Neural progenitor cell (in vitro differentiated cells): ENCODE measurements around the gene PLEKHG2. TPM values are rescaled to one million over a fixed set of nuclear protein-coding genes. Genes with fewer than 3 reads are reported as not detected.

ENCODE experiments used
- DNase-seq: peaks from one replicate; pipeline ENCODE4 v3.0.0-alpha.2; 2016; ENCODE audit warnings: low spot score
- H2AFZ ChIP-seq: fragments of 200-600 bp; sonication (generic); replicated peaks from 2 replicates; pipeline ENCODE4 v1.6.1; 2016; ENCODE audit warnings: antibody characterized with exemption
- H3F3A ChIP-seq: fragments of 200-600 bp; sonication (generic); 2 replicates; pipeline ENCODE4 v1.6.1; 2016; ENCODE audit warnings: antibody characterized with exemption, low read depth
- H3K27ac ChIP-seq: fragments of 200-600 bp; sonication (generic); 2 replicates; pipeline ENCODE4 v1.5.1; 2016; ENCODE audit warnings: mild to moderate bottlenecking
- H3K27me3 ChIP-seq: fragments of 200-600 bp; sonication (generic); 2 replicates; pipeline ENCODE4 v1.6.1; 2016; ENCODE audit warnings: mild to moderate bottlenecking, moderate library complexity
- H3K36me3 ChIP-seq: fragments of 200-600 bp; sonication (generic); 2 replicates; pipeline ENCODE4 v1.5.1; 2016
- H3K4me1 ChIP-seq: fragments of 200-600 bp; sonication (generic); 2 replicates; pipeline ENCODE4 v1.6.1; 2016; ENCODE audit warnings: mixed run types
- H3K4me2 ChIP-seq: fragments of 200-600 bp; sonication (generic); 2 replicates; pipeline ENCODE4 v1.6.1; 2016
- H3K4me3 ChIP-seq: fragments of 200-600 bp; sonication (generic); 2 replicates; pipeline ENCODE4 v1.5.1; 2016
- H3K79me2 ChIP-seq: fragments of 200-600 bp; sonication (generic); 2 replicates; pipeline ENCODE4 v1.6.1; 2016; ENCODE audit warnings: low read depth
- H3K9ac ChIP-seq: fragments of 200-600 bp; sonication (generic); 2 replicates; pipeline ENCODE4 v1.6.1; 2016
- H3K9me3 ChIP-seq: fragments of 200-600 bp; sonication (generic); 2 replicates; pipeline ENCODE4 v1.5.1; 2016; ENCODE audit warnings: low read depth
- H4K20me1 ChIP-seq: fragments of 200-600 bp; sonication (generic); 2 replicates; pipeline ENCODE4 v1.6.1; 2016; ENCODE audit warnings: low read depth
- H3K27ac Mint-ChIP-seq: 3 replicates; pipeline ENCODE4 v1.8.0; 2021; ENCODE audit warnings: mixed read lengths
- H3K27me3 Mint-ChIP-seq: 2 replicates; pipeline ENCODE4 v1.8.0; 2022; ENCODE audit warnings: low read depth, mild to moderate bottlenecking, inconsistent platforms, moderate library complexity, mixed read lengths; ENCODE audit not compliant: insufficient read depth
- H3K36me3 Mint-ChIP-seq: 3 replicates; pipeline ENCODE4 v1.8.0; 2021; ENCODE audit warnings: mixed read lengths
- H3K4me1 Mint-ChIP-seq: 3 replicates; pipeline ENCODE4 v1.8.0; 2021; ENCODE audit warnings: mixed read lengths
- H3K4me3 Mint-ChIP-seq: 3 replicates; pipeline ENCODE4 v1.8.0; 2021; ENCODE audit warnings: mild to moderate bottlenecking, moderate library complexity, mixed read lengths
- H3K9me3 Mint-ChIP-seq: 3 replicates; pipeline ENCODE4 v1.8.0; 2020; ENCODE audit warnings: mixed read lengths
- CTCF ChIP-seq: fragments of 200-600 bp; sonication (generic); IDR thresholded peaks from 2 replicates; pipeline ENCODE4 v1.5.1; 2017; ENCODE audit warnings: antibody characterized with exemption, mild to moderate bottlenecking
- EZH2 ChIP-seq: fragments of 200-600 bp; sonication (generic); IDR thresholded peaks from 2 replicates; pipeline ENCODE4 v1.6.1; 2017; ENCODE audit warnings: antibody characterized with exemption, mild to moderate bottlenecking, moderate library complexity
- EZH2phosphoT487 ChIP-seq: fragments of 200-600 bp; sonication (generic); IDR thresholded peaks from 2 replicates; pipeline ENCODE4 v1.6.1; 2017; ENCODE audit warnings: antibody characterized with exemption
- total RNA-seq: library from RNA; depleted of rRNA; stranded (reverse); fragments of >200 nt; gene quantifications from 2 replicates; pipeline ENCODE4 v1.2.3, GENCODE V29; 2015; ENCODE audit warnings: low replicate concordance

The PLEKHG2 gene
- total RNA-seq, 1 donor from 2014 or later: 10.7 TPM

GRCh38 chr19:39410017-39410830 lies 2.2 kb upstream of the PLEKHG2 start:
- peaks cover 29% of the 10 kb centered on the region for H3K27me3 ChIP-seq
- Mint-ChIP-seq H3K4me3 (peak overlapping the region; percentile 99), H3K4me1 (peaks cover 44% of the 10 kb centered on the region), H3K9me3 (peaks cover 4% of the 10 kb centered on the region), H3K36me3 (peaks cover 8% of the 10 kb centered on the region), H3K27me3 (peaks cover 28% of the 10 kb centered on the region), H3K27ac (peak overlapping the region; percentile 99)
- H3K4me1 ChIP-seq: peaks cover 26% of the 10 kb centered on the region
- peak overlapping the region; percentile 67 for H3K4me3 ChIP-seq
- H3K27ac ChIP-seq: no peak overlapping the region
- no peak for TF ChIP-seq EZH2
- no peak for TF ChIP-seq CTCF
- no peak for TF ChIP-seq EZH2phosphoT487
- H3K4me2 ChIP-seq: peak overlapping the region; percentile 87
- H3K9ac ChIP-seq: no peak overlapping the region
- H3K79me2 ChIP-seq: peaks cover 23% of the 10 kb centered on the region
- H3K9me3 ChIP-seq: no peaks in the 10 kb centered on the region
- peak overlapping the region; percentile 30 for H2AFZ ChIP-seq
- H3F3A ChIP-seq: peaks cover 52% of the 10 kb centered on the region
- peak; percentile 68 for DNase-seq
- H3K36me3 ChIP-seq: no peaks in the 10 kb centered on the region
- peaks cover 22% of the 10 kb centered on the region for H4K20me1 ChIP-seq

DNA sequence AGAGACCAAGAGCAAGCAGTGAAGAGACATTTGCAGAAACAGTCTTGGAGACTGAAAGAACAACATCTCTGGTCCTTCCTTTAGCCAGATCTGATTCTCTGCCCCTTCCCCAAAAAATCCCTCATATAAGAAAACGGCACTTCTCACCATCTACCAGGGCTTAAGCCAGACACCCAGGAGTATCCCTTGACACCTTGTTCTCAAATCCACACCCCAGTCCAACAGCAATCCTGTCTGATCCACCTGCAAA lies 1.7 kb upstream of the PLEKHG2 start:
- H2AFZ ChIP-seq: no peak overlapping the region
- peaks cover 28% of the 10 kb centered on the region for H3K79me2 ChIP-seq
- H3K36me3 ChIP-seq: no peaks in the 10 kb centered on the region
- peaks cover 47% of the 10 kb centered on the region for H3F3A ChIP-seq
- Mint-ChIP-seq H3K4me3 (peak overlapping the region; percentile 99), H3K27ac (peak overlapping the region; percentile 99), H3K27me3 (peaks cover 28% of the 10 kb centered on the region), H3K4me1 (peaks cover 47% of the 10 kb centered on the region), H3K36me3 (peaks cover 10% of the 10 kb centered on the region), H3K9me3 (peaks cover 4% of the 10 kb centered on the region)
- peak overlapping the region; percentile 67 for H3K4me3 ChIP-seq
- peaks cover 24% of the 10 kb centered on the region for H3K27me3 ChIP-seq
- H3K9me3 ChIP-seq: no peaks in the 10 kb centered on the region
- peaks cover 27% of the 10 kb centered on the region for H3K4me1 ChIP-seq
- H4K20me1 ChIP-seq: peaks cover 27% of the 10 kb centered on the region
- TF ChIP-seq EZH2phosphoT487 (no peak), EZH2 (no peak)
- no peak overlapping the region for H3K27ac ChIP-seq
- no peak overlapping the region for H3K9ac ChIP-seq
- no peak for DNase-seq
- H3K4me2 ChIP-seq: peak overlapping the region; percentile 87

DNA sequence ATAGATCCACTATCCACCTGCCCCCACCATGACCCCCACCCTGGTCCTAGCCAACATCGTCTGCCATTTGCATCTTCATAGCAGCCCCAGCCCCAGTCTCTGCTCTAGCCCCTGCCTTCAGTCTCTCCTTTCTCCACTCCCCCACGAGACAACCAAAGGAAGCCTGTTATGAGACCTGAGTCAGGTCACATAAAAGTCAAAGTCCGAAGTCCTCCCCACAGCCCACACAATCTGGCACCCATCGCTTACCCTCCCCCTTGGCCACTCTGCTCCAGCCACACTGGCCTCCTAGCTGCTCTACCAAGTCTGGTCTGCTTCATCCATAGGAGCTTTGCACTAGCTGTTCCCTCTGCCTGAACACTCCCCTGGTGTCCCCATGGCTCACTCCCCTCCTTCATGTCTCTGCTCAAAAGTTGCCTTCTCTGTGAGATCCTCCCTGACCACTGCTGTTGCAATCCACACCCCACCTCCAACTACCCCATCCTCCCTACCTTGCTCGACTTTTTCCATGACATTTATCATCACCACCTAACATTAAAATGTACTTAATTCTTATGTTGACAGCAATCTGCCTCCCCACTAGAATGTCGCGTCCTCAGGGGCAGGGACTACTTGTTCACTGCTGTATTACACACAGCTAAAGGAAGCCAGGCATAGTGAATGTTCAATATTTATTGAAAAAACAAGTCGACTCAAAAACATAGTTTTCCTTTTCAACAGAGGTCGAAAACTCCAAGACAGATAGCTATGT lies 1.2 kb upstream of the PLEKHG2 start:
- H3F3A ChIP-seq: peaks cover 42% of the 10 kb centered on the region
- peak overlapping the region; percentile 40 for H3K4me2 ChIP-seq
- no peak overlapping the region for H2AFZ ChIP-seq
- Mint-ChIP-seq H3K27ac (peak overlapping the region; percentile 99), H3K9me3 (peaks cover 4% of the 10 kb centered on the region), H3K4me1 (peaks cover 47% of the 10 kb centered on the region), H3K4me3 (peak overlapping the region; percentile 99), H3K36me3 (peaks cover 10% of the 10 kb centered on the region), H3K27me3 (peaks cover 28% of the 10 kb centered on the region)
- peaks cover 32% of the 10 kb centered on the region for H4K20me1 ChIP-seq
- no peak overlapping the region for H3K27ac ChIP-seq
- H3K9me3 ChIP-seq: no peaks in the 10 kb centered on the region
- peaks cover 33% of the 10 kb centered on the region for H3K79me2 ChIP-seq
- no peaks in the 10 kb centered on the region for H3K36me3 ChIP-seq
- H3K4me1 ChIP-seq: peaks cover 23% of the 10 kb centered on the region
- DNase-seq: no peak
- peaks cover 22% of the 10 kb centered on the region for H3K27me3 ChIP-seq
- TF ChIP-seq CTCF: no peak
- no peak for TF ChIP-seq EZH2phosphoT487
- no peak for TF ChIP-seq EZH2
- H3K4me3 ChIP-seq: peak overlapping the region; percentile 57
- H3K9ac ChIP-seq: no peak overlapping the region

- TF ChIP-seq EZH2phosphoT487 (no peak), CTCF (peak; percentile 98)
- no peak overlapping the region for H2AFZ ChIP-seq
- Mint-ChIP-seq H3K9me3 (peaks cover 4% of the 10 kb centered on the region), H3K36me3 (peaks cover 10% of the 10 kb centered on the region), H3K27ac (peak overlapping the region; percentile 99), H3K4me1 (peaks cover 46% of the 10 kb centered on the region), H3K27me3 (peaks cover 28% of the 10 kb centered on the region), H3K4me3 (peak overlapping the region; percentile 99)
- H4K20me1 ChIP-seq: peaks cover 37% of the 10 kb centered on the region
- peaks cover 42% of the 10 kb centered on the region for H3F3A ChIP-seq
- peaks cover 22% of the 10 kb centered on the region for H3K27me3 ChIP-seq
- peak overlapping the region; percentile 40 for H3K4me2 ChIP-seq
- H3K4me3 ChIP-seq: peak overlapping the region; percentile 57
- no peak overlapping the region for H3K27ac ChIP-seq
- no peak overlapping the region for H3K9ac ChIP-seq
- no peaks in the 10 kb centered on the region for H3K9me3 ChIP-seq
- H3K36me3 ChIP-seq: no peaks in the 10 kb centered on the region
- H3K79me2 ChIP-seq: peaks cover 38% of the 10 kb centered on the region
- DNase-seq: peak; percentile 93
- H3K4me1 ChIP-seq: peaks cover 23% of the 10 kb centered on the region
Measured at GRCh38 chr19:39411832-39412099, 703 bp upstream of the PLEKHG2 start.
